Endothelial cell of umbilical vein (primary cell): ENCODE measurements around the gene ARFGAP3. TPM values are rescaled to one million over a fixed set of nuclear protein-coding genes. Genes with fewer than 3 reads are reported as not detected.

Source experiments
- BruUV-seq: library from RNA; stranded (reverse); fragments of 400-500 nt; replicated peaks from 2 replicates; lab custom pipeline; 2021; lab: Mats Ljungman, UMichigan
- CTCF ChIA-PET: fragments of 300-600, 350-600 bp; sonication (Branson Sonifier 250); formaldehyde crosslinking; loops from one replicate; lab custom pipeline; 2021; ENCODE audit warnings: antibody characterized with exemption, inconsistent platforms; lab: Charles Lee
- POLR2A ChIA-PET: fragments of 300-600, 350-600 bp; sonication (Branson Sonifier 250); formaldehyde crosslinking; loops from one replicate; lab custom pipeline; 2021; ENCODE audit warnings: antibody characterized with exemption, inconsistent platforms; lab: Charles Lee
- DNase-seq: peaks from one replicate; pipeline ENCODE4 v3.0.0-alpha.2; 2011; ENCODE audit warnings: low read depth, low spot score
- FAIRE-seq: peaks from 2 replicates; lab custom pipeline; 2011; peaks lifted over from hg19 to GRCh38; lab: Jason Lieb, UNC
- H2AFZ ChIP-seq: 2 replicates; pipeline ENCODE4 v1.6.0; 2012; ENCODE audit warnings: low read depth, low read length, control low read depth, inconsistent platforms
- H3K27ac ChIP-seq: 2 replicates; pipeline ENCODE4 v1.5.1; 2011; ENCODE audit warnings: low read depth, mild to moderate bottlenecking, control low read depth, low read length, moderate library complexity; ENCODE audit not compliant: insufficient read depth
- H3K27me3 ChIP-seq, 2 experiments: 2 replicates each; pipeline versions ENCODE4 v1.6.0 to v1.6.1; 2011; ENCODE audit warnings: low read length in 2 of 2, mixed read lengths in 1 of 2; ENCODE audit not compliant: control insufficient read depth in 2 of 2, insufficient read depth in 2 of 2
- H3K36me3 ChIP-seq, 2 experiments: 2 replicates in 1 of 2; 3 replicates in 1 of 2; pipeline ENCODE4 v1.5.1; 2011; ENCODE audit warnings: low read length in 2 of 2, mild to moderate bottlenecking in 1 of 2, moderate library complexity in 1 of 2; ENCODE audit not compliant: control insufficient read depth in 2 of 2, insufficient read depth in 2 of 2; ENCODE audit errors: extremely low read depth in 1 of 2
- H3K4me1 ChIP-seq: 3 replicates; pipeline ENCODE4 v1.5.1; 2011; ENCODE audit warnings: mild to moderate bottlenecking, low read length; ENCODE audit not compliant: control insufficient read depth, insufficient read depth; ENCODE audit errors: extremely low read depth
- H3K4me2 ChIP-seq: 2 replicates; pipeline ENCODE4 v1.6.1; 2011; ENCODE audit warnings: low read length, control low read depth, mixed read lengths; ENCODE audit not compliant: insufficient read depth
- H3K4me3 ChIP-seq, 3 experiments: fragments of 200-600 bp in 1 of 3; sonication (generic), shearing (Covaris generic) in 1 of 3; replicated peaks in 1 of 3; 2 replicates each; pipeline ENCODE4 v1.5.1; 2011 to 2016; ENCODE audit warnings: control low read depth in 3 of 3, low read length in 3 of 3, mild to moderate bottlenecking in 2 of 3, inconsistent platforms in 1 of 3, low read depth in 1 of 3, moderate library complexity in 1 of 3; ENCODE audit not compliant: insufficient read depth in 1 of 3
- H3K79me2 ChIP-seq: 2 replicates; pipeline ENCODE4 v1.6.0; 2012; ENCODE audit warnings: low read length, inconsistent platforms; ENCODE audit not compliant: control insufficient read depth, insufficient read depth
- H3K9ac ChIP-seq: replicated peaks from 2 replicates; pipeline ENCODE3; 2011; ENCODE audit warnings: low read length, control low read depth; ENCODE audit not compliant: insufficient read depth; ENCODE audit errors: extremely low read depth
- H3K9me1 ChIP-seq: replicated peaks from 3 replicates; pipeline ENCODE4 v1.6.0; 2011; ENCODE audit warnings: mild to moderate bottlenecking, low read length; ENCODE audit not compliant: control insufficient read depth, insufficient read depth; ENCODE audit errors: extremely low read depth
- H3K9me3 ChIP-seq: replicated peaks from 2 replicates; pipeline ENCODE4 v1.5.1; 2012; ENCODE audit warnings: low read length, inconsistent platforms; ENCODE audit not compliant: control insufficient read depth, insufficient read depth
- H4K20me1 ChIP-seq: replicated peaks from 2 replicates; pipeline ENCODE3; 2011; ENCODE audit warnings: mild to moderate bottlenecking, low read length; ENCODE audit not compliant: control insufficient read depth, insufficient read depth; ENCODE audit errors: extremely low read depth
- EZH2 ChIP-seq: IDR thresholded peaks from 2 replicates; pipeline ENCODE4 v1.6.1; 2012; ENCODE audit warnings: borderline replicate concordance, low read depth, mild to moderate bottlenecking, moderate library complexity, low read length, inconsistent platforms; ENCODE audit not compliant: severe bottlenecking
- FOS ChIP-seq: IDR thresholded peaks from 2 replicates; pipeline ENCODE4 v1.6.1; 2011; ENCODE audit warnings: mild to moderate bottlenecking, low read length, moderate library complexity, borderline replicate concordance; ENCODE audit not compliant: insufficient read depth
- GATA2 ChIP-seq: IDR thresholded peaks from 2 replicates; pipeline ENCODE4 v1.7.0; 2011; ENCODE audit warnings: low read depth, mild to moderate bottlenecking, moderate library complexity, mixed read lengths, low read length; ENCODE audit not compliant: insufficient read length, insufficient read depth
- JUN ChIP-seq: IDR thresholded peaks from 2 replicates; pipeline ENCODE4 v1.6.1; 2011; ENCODE audit warnings: borderline replicate concordance, low read depth; ENCODE audit not compliant: insufficient read length, insufficient read depth
- POLR2A ChIP-seq: IDR thresholded peaks from 2 replicates; pipeline ENCODE4 v1.6.1; 2012; ENCODE audit warnings: low read depth, mild to moderate bottlenecking, control low read depth, low read length
- POLR2AphosphoS5 ChIP-seq: IDR thresholded peaks from 2 replicates; pipeline ENCODE4 v1.6.1; 2012; ENCODE audit warnings: low read depth, mild to moderate bottlenecking, control low read depth, low read length, moderate library complexity; ENCODE audit not compliant: insufficient read depth
- dilution Hi-C: fragments of 300-500 bp; cut with MboI; formaldehyde crosslinking; loops from one replicate; pipeline ENCODE4 v1.15.0; 2019; ENCODE audit warnings: low sequenced_read_pairs; ENCODE audit not compliant: extremely low pct_ligation_motif_present
- intact Hi-C: fragments of 100-400 bp; cut with micrococcal nuclease; formaldehyde crosslinking; loops from one replicate; pipeline ENCODE4 v1.10.0; 2022
- polyA plus RNA-seq, 4 experiments: library from polyadenylated mRNA; depleted of rRNA in 3 of 4; stranded (reverse) in 3 of 4; unstranded in 1 of 4; fragments of >200 nt; gene quantifications; 2 replicates each; pipeline versions ENCODE4 v1.2.1 to v1.2.3, GENCODE V29; 2011 to 2012; ENCODE audit warnings: missing spikeins in 1 of 4
- total RNA-seq: library from RNA; stranded (reverse); gene quantifications from 2 replicates; pipeline ENCODE4 v1.2.3, GENCODE V29; 2021
- TF ChIP-seq, protein P1 (sequence below), 2 donors: IDR thresholded peaks; 1 replicate in 1 of 2; 2 replicates in 1 of 2; pipeline ENCODE4 v1.5.1; 2011; ENCODE audit warnings: low read length in 2 of 2, mild to moderate bottlenecking in 2 of 2, moderate library complexity in 2 of 2, control low read depth in 1 of 2, inconsistent platforms in 1 of 2, low read depth in 1 of 2; ENCODE audit not compliant: insufficient read depth in 1 of 2; ENCODE audit errors: extremely low read depth in 1 of 2

The ARFGAP3 gene
- total and polyA plus RNA-seq, 2 donors (not counting 3 experiments of a cell fraction or from before 2014, with no cell fraction given) = 29.1 to 33.4 TPM

- H3K9me3 ChIP-seq = no peaks in the 10 kb centered on the region
- CTCF ChIA-PET = interaction anchor here (1.4 to 2.6 kb wide), 3 partner anchors 11 to 167 kb away, joined by 6 to 36 read pairs (median 21); partner anchors contain the start of gene ARFGAP3
- intact Hi-C loops = loop anchor here (5.0 kb wide), 1 partner anchor 218 kb away; the partner anchor contains the start of gene TTLL1
- H4K20me1 ChIP-seq = no peaks in the 10 kb centered on the region
- no TSS peak for BruUV-seq
- no peak overlapping the region for H3K9ac ChIP-seq
- H3K4me2 ChIP-seq = no peak overlapping the region
- FAIRE-seq (no peak), DNase-seq (no peak)
- H3K36me3 ChIP-seq = peaks cover 0 to 13% of the 10 kb centered on the region in 2 experiments
- TF ChIP-seq EZH2 (no peak), JUN (no peak), GATA2 (no peak), FOS (no peak), POLR2A (no peak), POLR2AphosphoS5 (no peak)
- TF ChIP-seq, protein P1, sequence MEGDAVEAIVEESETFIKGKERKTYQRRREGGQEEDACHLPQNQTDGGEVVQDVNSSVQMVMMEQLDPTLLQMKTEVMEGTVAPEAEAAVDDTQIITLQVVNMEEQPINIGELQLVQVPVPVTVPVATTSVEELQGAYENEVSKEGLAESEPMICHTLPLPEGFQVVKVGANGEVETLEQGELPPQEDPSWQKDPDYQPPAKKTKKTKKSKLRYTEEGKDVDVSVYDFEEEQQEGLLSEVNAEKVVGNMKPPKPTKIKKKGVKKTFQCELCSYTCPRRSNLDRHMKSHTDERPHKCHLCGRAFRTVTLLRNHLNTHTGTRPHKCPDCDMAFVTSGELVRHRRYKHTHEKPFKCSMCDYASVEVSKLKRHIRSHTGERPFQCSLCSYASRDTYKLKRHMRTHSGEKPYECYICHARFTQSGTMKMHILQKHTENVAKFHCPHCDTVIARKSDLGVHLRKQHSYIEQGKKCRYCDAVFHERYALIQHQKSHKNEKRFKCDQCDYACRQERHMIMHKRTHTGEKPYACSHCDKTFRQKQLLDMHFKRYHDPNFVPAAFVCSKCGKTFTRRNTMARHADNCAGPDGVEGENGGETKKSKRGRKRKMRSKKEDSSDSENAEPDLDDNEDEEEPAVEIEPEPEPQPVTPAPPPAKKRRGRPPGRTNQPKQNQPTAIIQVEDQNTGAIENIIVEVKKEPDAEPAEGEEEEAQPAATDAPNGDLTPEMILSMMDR (IDR thresholded peaks at IDR 0.05; ENCODE audit: extremely low read depth in 1 of 2, insufficient read depth in 1 of 2, low read depth in 1 of 2, low read length in 2 of 2) = no peak
- H3K79me2 ChIP-seq = no peaks in the 10 kb centered on the region
- H3K27me3 ChIP-seq = no peaks in the 10 kb centered on the region
- no peak overlapping the region for H2AFZ ChIP-seq
- dilution Hi-C loops = no loop called here
- no peaks in the 10 kb centered on the region for H3K9me1 ChIP-seq
- H3K4me3 ChIP-seq = no peak overlapping the region
- no peak overlapping the region for H3K27ac ChIP-seq
- no peaks in the 10 kb centered on the region for H3K4me1 ChIP-seq
- POLR2A ChIA-PET = no interaction called here
These were observed 11.7 kb upstream of the ARFGAP3 start for GRCh38 chr22:42868751-42869251.
